G401.6 (cell line): Measurements from ENCODE around the gene MGAT5.

Experiments used
- FAIRE-seq: peaks from 2 replicates; lab custom pipeline; 2012; peaks lifted over from hg19 to GRCh38; lab: Jason Lieb, UNC

Gene MGAT5

GRCh38 chr2:134421556-134422328, 167.9 kb downstream of the MGAT5 start:
- no peak for FAIRE-seq

GRCh38 chr2:134425724-134426496, 172.0 kb downstream of the MGAT5 start:
- FAIRE-seq = no peak

DNA sequence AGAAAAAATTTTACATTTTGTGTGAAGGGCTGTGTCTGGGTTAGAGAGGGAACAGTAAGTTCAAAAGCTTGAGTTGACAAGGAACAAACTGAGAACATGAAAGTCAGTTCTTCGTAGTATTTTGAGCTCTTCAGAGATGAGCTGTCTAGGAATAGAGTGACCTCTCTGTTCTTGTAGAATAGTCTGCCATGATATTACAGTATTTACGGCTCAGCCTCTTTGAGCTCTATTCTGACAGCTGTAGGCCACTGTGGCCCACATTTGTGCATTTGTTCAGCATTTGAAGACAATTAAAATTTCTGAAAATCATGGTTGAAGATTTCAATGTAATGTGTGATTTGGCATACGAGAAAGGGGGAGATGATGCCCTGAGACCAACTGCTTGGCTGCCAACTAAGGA, 172.8 kb downstream of the MGAT5 start:
- no peak for FAIRE-seq

DNA sequence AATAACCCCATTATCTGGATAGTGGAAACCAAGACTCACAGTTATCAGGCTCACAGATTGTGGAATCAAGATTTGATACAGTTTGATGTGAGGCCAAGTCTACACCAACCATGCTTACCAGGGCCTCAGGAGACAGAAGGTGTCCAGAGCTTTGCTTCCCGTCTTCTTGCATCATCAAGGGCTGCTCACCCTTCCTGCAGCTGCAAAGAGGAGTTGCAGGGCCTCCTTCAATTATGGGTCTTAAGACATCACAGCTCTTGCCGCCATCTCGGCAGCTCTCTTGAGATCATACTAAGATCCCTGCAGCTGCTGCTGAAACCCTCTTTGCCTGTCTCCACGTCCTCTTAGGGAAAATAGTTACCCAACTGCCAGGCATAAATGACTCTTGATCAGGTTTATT, 176.0 kb downstream of the MGAT5 start:
- FAIRE-seq = no peak

DNA sequence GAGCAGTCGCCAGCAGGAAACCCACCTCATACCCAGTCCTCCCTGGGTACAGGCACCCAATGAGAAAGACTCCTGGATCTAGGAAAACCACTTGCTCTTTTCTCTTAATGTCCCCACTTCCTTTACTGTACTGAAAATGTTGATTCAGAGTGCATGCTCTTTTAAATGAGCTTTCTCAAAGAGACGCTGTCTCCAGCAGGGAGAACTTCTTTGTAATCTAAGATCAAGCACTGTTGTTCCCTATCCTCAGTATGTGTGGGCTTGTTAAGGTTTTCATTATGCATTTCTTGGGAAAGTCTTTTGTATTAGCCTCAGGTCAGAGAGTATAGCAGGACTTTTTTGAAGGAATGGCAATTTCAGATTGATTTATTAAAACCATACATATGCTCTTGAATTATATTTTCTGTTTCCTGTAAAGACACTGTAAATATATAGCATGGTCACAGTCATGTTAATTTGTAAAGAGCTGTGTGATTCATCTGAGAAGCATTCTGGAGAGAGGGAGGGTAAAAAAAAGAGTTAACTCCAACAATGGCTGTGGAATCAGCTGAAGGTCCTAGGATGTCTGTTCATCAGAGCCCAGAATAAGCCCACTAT, 178.1 kb downstream of the MGAT5 start:
- FAIRE-seq = no peak

- no peak for FAIRE-seq
These were observed 178.6 kb downstream of the MGAT5 start for GRCh38 chr2:134432435-134432883.

DNA sequence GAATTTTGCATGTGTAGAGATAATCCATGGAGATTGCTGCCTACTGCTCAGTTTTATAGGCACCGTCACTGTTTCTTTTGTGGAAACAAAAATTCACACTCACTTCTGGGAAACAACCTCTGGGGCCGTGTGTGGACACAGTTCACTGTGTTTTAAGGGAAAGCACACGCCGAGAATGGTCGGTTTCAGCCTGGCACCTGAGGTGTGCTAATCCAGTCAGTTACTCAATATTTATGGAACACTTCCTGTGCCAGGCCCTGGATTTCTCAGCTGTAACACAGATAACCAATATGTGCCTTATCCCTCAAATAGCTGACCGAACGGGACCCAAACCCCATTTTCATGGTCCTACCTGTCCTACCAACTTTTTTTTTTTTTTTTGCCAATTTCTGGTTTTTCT, 179.6 kb downstream of the MGAT5 start:
- no peak for FAIRE-seq

GRCh38 chr2:134433979-134434378, 180.1 kb downstream of the MGAT5 start:
- FAIRE-seq = no peak

GRCh38 chr2:134435505-134435904, 181.6 kb downstream of the MGAT5 start:
- no peak for FAIRE-seq

DNA sequence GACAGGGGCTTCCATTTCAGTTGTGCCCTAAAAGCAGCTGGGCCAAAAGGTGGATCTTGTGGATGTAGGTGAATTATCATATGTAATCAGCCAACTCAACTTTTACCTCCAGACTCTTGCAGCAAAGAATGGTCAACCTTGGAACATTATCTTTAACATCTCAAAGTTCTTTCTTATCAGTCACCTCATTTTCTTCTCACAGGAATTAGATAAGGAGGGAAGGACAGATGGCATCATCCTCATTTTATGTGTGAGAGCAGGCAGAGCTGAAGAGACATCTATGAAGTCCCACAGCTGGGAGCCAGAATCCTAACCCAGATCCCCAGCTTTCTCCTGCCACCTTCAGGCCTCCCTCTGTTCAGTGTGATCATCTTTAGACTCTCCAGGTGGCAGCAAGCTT, 182.1 kb downstream of the MGAT5 start:
- no peak for FAIRE-seq

DNA sequence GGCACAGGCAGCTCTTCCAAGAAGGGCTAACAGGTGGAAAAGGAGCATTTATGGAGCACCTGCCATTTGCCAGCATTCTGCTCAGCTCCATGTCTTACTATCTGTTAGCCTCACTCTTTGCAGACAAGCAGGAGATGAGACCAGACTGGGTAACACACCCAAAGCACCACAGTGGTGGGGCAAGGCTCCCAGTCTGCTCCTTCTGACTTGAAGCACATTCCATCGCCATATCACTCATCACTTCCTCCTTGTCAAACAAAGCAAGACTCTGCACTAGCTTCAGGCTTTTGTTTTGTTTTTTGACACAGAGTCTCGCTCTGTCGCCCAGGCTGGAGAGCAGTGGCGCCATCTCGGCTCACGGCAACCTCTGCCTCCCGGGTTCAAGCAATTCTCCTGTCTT, 182.8 kb downstream of the MGAT5 start:
- FAIRE-seq = no peak

DNA sequence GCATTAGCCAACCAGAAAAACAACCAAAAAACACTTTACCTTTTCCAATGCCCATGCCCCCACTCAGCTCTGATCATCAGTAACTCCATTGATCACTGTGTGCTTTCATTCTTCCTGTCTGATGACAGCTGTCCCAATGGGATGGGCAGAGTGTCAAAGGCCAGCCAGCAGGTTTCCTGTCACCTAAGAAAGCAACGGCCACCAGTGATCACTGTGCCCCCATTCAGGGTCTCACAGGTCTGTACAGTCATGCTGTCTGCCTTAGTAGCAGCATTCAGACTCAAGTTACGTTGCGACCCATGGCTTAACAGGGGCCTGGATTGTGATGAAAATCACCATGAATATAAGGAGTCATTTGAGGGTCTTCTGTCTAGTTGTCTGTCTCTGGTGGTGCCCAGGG, 184.5 kb downstream of the MGAT5 start:
- FAIRE-seq = no peak

GRCh38 chr2:134440336-134440909, 186.6 kb downstream of the MGAT5 start:
- FAIRE-seq = no peak

- FAIRE-seq = no peak
These were observed 187.4 kb downstream of the MGAT5 start for GRCh38 chr2:134441153-134441863.

GRCh38 chr2:134443814-134444480, 190.1 kb downstream of the MGAT5 start:
- no peak for FAIRE-seq

DNA sequence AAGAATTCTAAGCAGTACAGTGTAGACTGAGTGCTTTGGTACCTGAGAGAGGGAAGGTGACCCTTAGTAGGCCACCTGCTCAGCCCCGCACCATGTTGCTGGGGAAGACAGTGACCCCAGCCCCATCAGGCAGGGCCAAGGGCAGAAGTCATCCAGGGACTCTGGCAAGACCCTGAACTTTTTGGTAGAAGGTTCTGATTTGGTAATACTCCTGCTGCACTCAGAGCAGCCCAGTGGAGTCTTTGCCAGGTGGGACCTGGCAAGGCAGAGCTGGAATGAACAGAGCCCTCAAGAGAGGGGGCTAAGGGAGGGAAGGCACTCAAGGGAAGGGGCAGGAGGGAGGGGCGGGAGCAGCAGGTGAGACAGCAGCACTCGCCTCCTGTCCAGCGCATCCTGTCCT, 191.2 kb downstream of the MGAT5 start:
- no peak for FAIRE-seq

- FAIRE-seq = no peak
These were observed 192.1 kb downstream of the MGAT5 start for GRCh38 chr2:134445985-134446382.

DNA sequence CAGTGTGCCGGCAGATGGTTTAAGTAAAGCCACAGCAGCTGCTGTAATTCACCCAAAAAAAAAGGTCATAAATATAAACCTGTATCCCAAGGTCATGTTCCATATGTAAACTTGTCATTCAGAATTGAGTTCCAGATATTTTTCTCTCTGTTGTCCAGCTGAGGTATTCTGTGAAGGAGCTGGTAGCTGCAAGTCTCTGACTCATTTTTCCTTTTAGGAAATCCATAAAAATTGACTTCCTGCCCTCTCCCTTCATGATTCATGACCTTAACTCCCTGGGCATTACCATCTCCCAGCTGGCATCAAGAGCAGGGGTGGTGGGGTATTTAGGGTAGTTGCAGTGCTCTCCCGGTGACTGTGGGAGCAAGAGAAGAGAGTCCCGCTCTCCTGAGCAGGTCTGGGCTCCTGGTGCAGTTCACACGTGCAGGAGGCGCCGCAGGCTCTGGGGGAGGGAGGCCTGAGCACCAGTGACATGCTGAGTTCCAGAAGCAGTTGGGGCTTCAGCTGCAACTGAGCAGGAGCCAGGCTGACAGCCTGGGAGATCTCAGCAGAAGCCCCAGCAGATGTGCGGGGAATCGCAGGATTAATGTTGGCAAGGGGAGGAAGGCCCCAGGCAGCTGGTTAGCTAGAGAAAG, 192.6 kb downstream of the MGAT5 start:
- no peak for FAIRE-seq

DNA sequence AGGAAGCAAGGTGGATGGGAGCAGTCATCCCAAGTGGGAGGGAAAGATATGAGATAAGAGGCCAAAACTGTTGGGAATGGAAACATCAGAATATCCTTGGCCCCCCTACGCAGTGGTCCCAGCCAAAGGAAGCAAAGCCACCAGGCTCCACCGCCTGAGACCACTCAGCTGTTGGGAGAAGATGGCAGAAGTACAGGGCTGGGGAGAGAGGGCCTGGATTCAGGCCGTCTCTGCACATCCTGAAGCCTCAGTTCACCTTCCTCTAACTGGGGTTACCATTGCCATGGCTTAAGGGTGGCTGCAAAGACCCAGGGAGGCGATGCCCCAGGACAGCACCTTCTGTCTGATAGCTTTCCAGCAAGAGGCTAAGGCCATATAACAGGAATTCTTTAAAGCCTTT, 193.8 kb downstream of the MGAT5 start:
- FAIRE-seq = no peak

GRCh38 chr2:134448650-134449049, 194.8 kb downstream of the MGAT5 start:
- FAIRE-seq = no peak

DNA sequence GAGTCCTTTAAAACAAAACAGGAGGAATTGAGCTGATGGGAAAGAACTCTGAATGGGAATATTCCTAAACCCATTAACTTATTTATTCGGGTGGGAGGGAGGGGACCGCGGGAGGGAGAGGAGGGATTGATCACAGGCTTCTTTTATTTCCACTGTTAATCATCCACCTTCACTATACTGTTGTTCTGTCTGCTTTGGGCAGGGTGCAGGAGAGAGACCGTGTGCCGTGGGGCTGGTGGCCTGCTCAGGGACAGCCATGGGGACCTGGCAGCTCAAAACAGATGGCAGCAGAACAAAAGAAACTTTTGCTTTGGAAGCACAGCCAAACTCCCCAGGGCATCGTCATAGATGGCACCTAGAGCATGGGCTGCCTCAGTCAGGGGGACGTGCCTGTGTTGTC, 195.3 kb downstream of the MGAT5 start:
- no peak for FAIRE-seq
